Ovary (tissue), 3 donors: ENCODE measurements around the gene PRRT1.

Experiments
- CTCF ChIP-seq, 3 donors: fragments of 450-650 bp in 2 of 3; fragments of 200-600 bp in 1 of 3; IDR thresholded peaks; one replicate each; pipeline versions ENCODE4 v1.5.1 to v1.8.0; 2016 to 2022; ENCODE audit warnings: antibody characterized with exemption in 3 of 3, mild to moderate bottlenecking in 1 of 3
- EP300 ChIP-seq: sonication (generic); formaldehyde crosslinking; IDR thresholded peaks from one replicate; pipeline ENCODE4 v1.6.1; 2017; ENCODE audit warnings: antibody characterized with exemption
- POLR2A ChIP-seq: fragments of 450-650 bp; IDR thresholded peaks from one replicate; pipeline ENCODE4 v1.6.1; 2017; ENCODE audit warnings: antibody characterized with exemption, mild to moderate bottlenecking, moderate library complexity
- donor health status: DM: no; HTN: no; CAD: no.

- no peak for TF ChIP-seq CTCF (IDR thresholded peaks at IDR 0.05)
- TF ChIP-seq POLR2A, result no peak
- no peak for TF ChIP-seq EP300
Measured at GRCh38 chr6:32192608-32193039, 40.9 kb upstream of the PRRT1 start, which contains the start of gene GPSM3.
